ENCODE results near the gene GDF15.

The GDF15 gene

GRCh38 chr19:18391509-18392075 lies 5.6 kb downstream of the GDF15 start:
- DNase-seq (no peak), ATAC-seq (ENCODE audit: insufficient read depth, low read depth) (no peak)
- Histone ChIP-seq H3K27me3 (ENCODE audit: insufficient read depth, low read length, poor library complexity) (peaks cover 11% of the 10 kb centered on the region), H3K4me2 (ENCODE audit: insufficient read depth, low read length) (no peak overlapping the region), H2AFZ (ENCODE audit: low read depth, low read length) (no peak overlapping the region), H3K9ac (ENCODE audit: low read depth, low read length) (no peak overlapping the region), H3K9me3 (ENCODE audit: insufficient read depth, low read length, severe bottlenecking) (no peaks in the 10 kb centered on the region), H3K4me1 (ENCODE audit: insufficient read depth, low read length) (peaks cover 15% of the 10 kb centered on the region), H3K27ac (ENCODE audit: low read length) (no peak overlapping the region), H4K20me1 (ENCODE audit: insufficient read depth, low read length) (no peaks in the 10 kb centered on the region), H3K36me3 (ENCODE audit: insufficient read depth, low read length) (no peaks in the 10 kb centered on the region), H3K4me3 (ENCODE audit: low read depth in 1 of 2, low read length in 2 of 2) (no peak overlapping the region), H3K79me2 (ENCODE audit: insufficient read depth, low read length) (no peaks in the 10 kb centered on the region)
- no peak for TF ChIP-seq EZH2 (IDR thresholded peaks at IDR 0.05; ENCODE audit: borderline replicate concordance, low read depth, low read length, severe bottlenecking)
- TF ChIP-seq, protein P1, sequence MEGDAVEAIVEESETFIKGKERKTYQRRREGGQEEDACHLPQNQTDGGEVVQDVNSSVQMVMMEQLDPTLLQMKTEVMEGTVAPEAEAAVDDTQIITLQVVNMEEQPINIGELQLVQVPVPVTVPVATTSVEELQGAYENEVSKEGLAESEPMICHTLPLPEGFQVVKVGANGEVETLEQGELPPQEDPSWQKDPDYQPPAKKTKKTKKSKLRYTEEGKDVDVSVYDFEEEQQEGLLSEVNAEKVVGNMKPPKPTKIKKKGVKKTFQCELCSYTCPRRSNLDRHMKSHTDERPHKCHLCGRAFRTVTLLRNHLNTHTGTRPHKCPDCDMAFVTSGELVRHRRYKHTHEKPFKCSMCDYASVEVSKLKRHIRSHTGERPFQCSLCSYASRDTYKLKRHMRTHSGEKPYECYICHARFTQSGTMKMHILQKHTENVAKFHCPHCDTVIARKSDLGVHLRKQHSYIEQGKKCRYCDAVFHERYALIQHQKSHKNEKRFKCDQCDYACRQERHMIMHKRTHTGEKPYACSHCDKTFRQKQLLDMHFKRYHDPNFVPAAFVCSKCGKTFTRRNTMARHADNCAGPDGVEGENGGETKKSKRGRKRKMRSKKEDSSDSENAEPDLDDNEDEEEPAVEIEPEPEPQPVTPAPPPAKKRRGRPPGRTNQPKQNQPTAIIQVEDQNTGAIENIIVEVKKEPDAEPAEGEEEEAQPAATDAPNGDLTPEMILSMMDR (IDR thresholded peaks at IDR 0.05; ENCODE audit: borderline replicate concordance, extremely low read depth, low read length, poor library complexity, severe bottlenecking), result no peak

GRCh38 chr19:18392417-18392816 lies 6.5 kb downstream of the GDF15 start:
- no peaks in the 10 kb centered on the region for H3K36me3 ChIP-seq (ENCODE audit: insufficient read depth, low read length)
- H2AFZ ChIP-seq (ENCODE audit: low read depth, low read length), result no peak overlapping the region
- no peak overlapping the region for H3K4me2 ChIP-seq (ENCODE audit: insufficient read depth, low read length)
- no peaks in the 10 kb centered on the region for H4K20me1 ChIP-seq (ENCODE audit: insufficient read depth, low read length)
- H3K27ac ChIP-seq (ENCODE audit: low read length), result no peak overlapping the region
- H3K9ac ChIP-seq (ENCODE audit: low read depth, low read length), result no peak overlapping the region
- H3K4me1 ChIP-seq (ENCODE audit: insufficient read depth, low read length), result peaks cover 15% of the 10 kb centered on the region
- H3K79me2 ChIP-seq (ENCODE audit: insufficient read depth, low read length), result no peaks in the 10 kb centered on the region
- TF ChIP-seq, protein P1 (IDR thresholded peaks at IDR 0.05; ENCODE audit: borderline replicate concordance, extremely low read depth, low read length, poor library complexity, severe bottlenecking), result no peak
- no peak for TF ChIP-seq EZH2 (IDR thresholded peaks at IDR 0.05; ENCODE audit: borderline replicate concordance, low read depth, low read length, severe bottlenecking)
- DNase-seq (no peak), ATAC-seq (ENCODE audit: insufficient read depth, low read depth) (no peak)
- H3K27me3 ChIP-seq (ENCODE audit: insufficient read depth, low read length, poor library complexity), result peaks cover 11% of the 10 kb centered on the region
- H3K4me3 ChIP-seq (ENCODE audit: low read depth in 1 of 2, low read length in 2 of 2), result no peak overlapping the region
- no peaks in the 10 kb centered on the region for H3K9me3 ChIP-seq (ENCODE audit: insufficient read depth, low read length, severe bottlenecking)

- Histone ChIP-seq H3K27me3 (ENCODE audit: insufficient read depth, low read length, poor library complexity) (peaks cover 9% of the 10 kb centered on the region), H3K9me3 (ENCODE audit: insufficient read depth, low read length, severe bottlenecking) (no peaks in the 10 kb centered on the region), H3K4me3 (ENCODE audit: low read depth in 1 of 2, low read length in 2 of 2) (no peak overlapping the region), H3K4me2 (ENCODE audit: insufficient read depth, low read length) (no peak overlapping the region), H4K20me1 (ENCODE audit: insufficient read depth, low read length) (no peaks in the 10 kb centered on the region), H3K36me3 (ENCODE audit: insufficient read depth, low read length) (no peaks in the 10 kb centered on the region), H3K27ac (ENCODE audit: low read length) (no peak overlapping the region), H3K4me1 (ENCODE audit: insufficient read depth, low read length) (peaks cover 14% of the 10 kb centered on the region), H3K79me2 (ENCODE audit: insufficient read depth, low read length) (no peaks in the 10 kb centered on the region), H3K9ac (ENCODE audit: low read depth, low read length) (no peak overlapping the region), H2AFZ (ENCODE audit: low read depth, low read length) (no peak overlapping the region)
- no peak for ATAC-seq (ENCODE audit: insufficient read depth, low read depth)
- DNase-seq, result no peak
- no peak for TF ChIP-seq EZH2 (IDR thresholded peaks at IDR 0.05; ENCODE audit: borderline replicate concordance, low read depth, low read length, severe bottlenecking)
- TF ChIP-seq, protein P1 (IDR thresholded peaks at IDR 0.05; ENCODE audit: borderline replicate concordance, extremely low read depth, low read length, poor library complexity, severe bottlenecking), result no peak
These were observed 7.0 kb downstream of the GDF15 start for GRCh38 chr19:18392926-18393325.
